Left forelimb (tissue), 1 donor: Measurements from ENCODE around the gene TM4SF18.
"Not testable (repeated sequence)": the region's sequence is repeated elsewhere in the genome, so short reads cannot be mapped to it uniquely, and the experiment has no call there.

ENCODE experiments used
- DNase-seq: peaks from one replicate; pipeline ENCODE4 v3.0.0-alpha.2; 2018; ENCODE audit warnings: low spot score

The TM4SF18 gene, protein sequence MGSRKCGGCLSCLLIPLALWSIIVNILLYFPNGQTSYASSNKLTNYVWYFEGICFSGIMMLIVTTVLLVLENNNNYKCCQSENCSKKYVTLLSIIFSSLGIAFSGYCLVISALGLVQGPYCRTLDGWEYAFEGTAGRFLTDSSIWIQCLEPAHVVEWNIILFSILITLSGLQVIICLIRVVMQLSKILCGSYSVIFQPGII

DNA sequence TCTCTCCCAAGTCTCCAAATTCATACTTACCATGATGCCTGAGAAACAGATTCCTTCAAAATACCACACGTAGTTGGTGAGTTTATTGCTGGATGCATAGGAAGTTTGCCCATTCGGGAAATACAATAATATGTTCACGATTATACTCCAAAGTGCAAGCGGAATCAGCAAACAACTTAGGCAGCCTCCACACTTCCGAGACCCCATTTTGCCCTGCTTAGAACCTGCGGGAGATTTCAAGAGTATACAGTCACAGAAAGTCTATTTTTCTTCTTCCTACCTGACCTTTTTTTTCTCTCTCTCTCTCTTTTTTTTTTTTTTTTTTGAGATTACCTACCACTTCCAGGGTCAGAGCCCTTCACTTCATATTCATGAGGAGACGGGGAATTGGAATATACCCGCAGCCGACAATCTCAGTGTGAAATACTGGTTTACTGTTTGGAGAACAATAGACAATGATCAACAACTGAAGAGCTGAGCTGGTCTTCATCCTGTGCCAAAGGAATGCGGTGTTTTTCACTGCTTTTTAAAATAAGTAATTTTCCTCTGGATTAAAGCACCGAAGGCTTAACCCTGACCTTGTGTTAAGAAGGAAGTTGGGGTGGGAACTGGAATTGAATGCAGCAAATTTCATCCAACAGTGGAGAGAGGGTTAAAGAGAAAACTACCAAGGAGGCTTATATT, at the start of gene TM4SF18:
Gene TM4SF18, minus strand, starts transcription at position 461 of the 684 bp plus-strand sequence. Its CDS starts 254 bp downstream, at position 207.
- DNase-seq, result no peak

DNA sequence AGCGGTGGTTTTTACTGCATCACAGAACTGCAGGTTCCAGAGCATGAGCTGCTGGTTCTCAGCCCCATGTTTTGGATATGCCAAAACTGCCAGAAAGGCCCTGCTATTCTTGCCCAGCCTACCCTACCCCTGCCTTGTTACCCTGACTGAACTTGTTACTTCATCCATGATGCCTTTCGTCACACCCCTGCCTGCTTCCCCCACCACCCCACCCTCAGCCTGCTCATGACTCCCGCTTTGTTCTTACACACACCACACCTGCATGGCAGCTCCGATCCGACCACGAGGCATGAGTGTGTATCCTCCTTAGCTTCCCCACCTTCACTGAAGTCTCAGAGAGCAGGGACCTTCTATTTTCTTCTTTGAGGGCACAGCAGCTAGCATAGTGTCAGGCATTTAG, 49.1 kb upstream of the TM4SF18 start:
- no peak for DNase-seq

- DNase-seq, result no peak
Measured at GRCh38 chr3:149382101-149382467, 48.6 kb upstream of the TM4SF18 start.

GRCh38 chr3:149381173-149382100, 48.0 kb upstream of the TM4SF18 start:
- DNase-seq, result no peak

GRCh38 chr3:149380220-149380619, 46.8 kb upstream of the TM4SF18 start:
- not testable (repeated sequence) for DNase-seq

- no peak for DNase-seq
Measured at GRCh38 chr3:149378478-149379309, 45.3 kb upstream of the TM4SF18 start.

DNA sequence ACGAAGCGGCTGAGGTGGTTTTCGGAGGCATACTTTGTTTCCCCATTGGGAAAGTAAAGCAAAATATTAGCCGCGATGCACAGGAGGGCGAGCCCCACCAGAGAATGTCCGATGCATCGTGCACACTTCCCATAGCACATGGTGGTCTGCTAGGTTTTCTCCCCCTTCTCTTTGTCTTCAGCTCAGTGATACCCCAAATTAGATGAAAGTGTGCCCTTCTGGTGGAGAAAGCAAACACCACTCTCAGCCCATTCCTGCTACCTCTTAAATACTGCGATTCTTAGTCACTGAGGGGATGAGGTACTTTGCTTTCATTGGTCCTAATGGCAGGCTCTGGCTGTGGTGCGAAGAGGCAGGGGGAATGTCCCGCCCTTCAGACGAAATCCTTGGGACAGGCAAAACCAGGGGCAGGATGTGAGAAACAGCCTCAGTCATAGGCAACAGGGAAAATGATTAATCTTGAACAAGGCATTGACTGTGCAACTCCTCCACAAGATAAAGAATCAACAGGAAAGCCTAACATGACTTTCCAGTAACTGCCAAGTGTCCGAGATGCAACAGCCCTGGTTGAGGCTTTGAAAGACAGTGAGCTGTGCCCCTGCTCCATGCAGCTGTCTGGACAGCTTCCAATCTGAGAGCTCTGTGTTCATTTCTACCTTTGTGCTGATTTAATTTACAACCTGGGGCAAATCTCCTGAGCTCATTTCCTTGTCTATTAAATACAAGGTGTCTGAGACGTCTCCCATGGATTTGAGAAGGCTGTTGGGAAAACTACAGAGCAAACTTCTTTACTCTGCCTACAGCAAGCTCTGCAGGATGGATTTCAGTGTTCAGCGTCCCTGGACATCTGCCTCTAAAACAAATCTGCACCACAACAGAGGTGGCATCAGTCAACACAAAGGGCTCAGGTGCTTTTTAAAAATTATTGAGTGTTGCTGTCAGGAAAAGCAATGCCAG, 44.2 kb upstream of the TM4SF18 start, which contains the start of gene TM4SF1:
Gene TM4SF1, minus strand, starts transcription at position 242 of the 957 bp plus-strand sequence. Its CDS starts 102 bp downstream, at position 140.
- no peak for DNase-seq

DNA sequence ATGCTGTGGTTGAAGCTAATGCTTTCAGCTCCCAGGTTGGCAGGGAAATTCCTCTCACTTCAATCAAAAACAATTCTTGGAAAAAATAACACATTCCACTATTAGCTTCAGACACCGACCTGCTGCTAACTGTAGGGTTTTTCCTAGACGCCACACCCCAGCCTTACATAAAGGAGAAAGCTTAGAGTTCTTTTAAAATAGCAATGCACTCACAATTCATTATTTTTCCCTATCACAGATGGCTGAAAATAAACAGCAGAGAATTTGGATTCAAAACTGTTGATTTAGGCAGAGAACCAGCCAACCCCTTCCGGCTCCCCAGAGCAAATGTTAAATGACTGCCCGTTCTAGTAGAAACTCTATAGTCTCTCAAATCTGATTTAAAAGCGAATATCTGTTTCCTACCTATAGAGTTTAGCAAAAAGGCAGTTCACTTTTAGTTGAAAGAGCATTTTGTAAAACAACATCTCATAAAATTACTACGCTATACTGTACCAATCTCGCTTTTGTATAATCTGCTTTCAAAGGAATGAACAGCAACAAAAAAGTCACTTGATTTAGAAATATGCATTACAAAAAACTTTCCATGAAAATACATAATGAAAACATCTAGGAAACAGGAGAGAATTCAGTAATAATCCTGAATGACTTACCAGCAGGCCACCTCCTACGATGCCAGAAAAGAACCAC, 43.4 kb upstream of the TM4SF18 start:
- no peak for DNase-seq

- DNase-seq, result no peak
Measured at GRCh38 chr3:149375501-149376196, 42.2 kb upstream of the TM4SF18 start.

DNA sequence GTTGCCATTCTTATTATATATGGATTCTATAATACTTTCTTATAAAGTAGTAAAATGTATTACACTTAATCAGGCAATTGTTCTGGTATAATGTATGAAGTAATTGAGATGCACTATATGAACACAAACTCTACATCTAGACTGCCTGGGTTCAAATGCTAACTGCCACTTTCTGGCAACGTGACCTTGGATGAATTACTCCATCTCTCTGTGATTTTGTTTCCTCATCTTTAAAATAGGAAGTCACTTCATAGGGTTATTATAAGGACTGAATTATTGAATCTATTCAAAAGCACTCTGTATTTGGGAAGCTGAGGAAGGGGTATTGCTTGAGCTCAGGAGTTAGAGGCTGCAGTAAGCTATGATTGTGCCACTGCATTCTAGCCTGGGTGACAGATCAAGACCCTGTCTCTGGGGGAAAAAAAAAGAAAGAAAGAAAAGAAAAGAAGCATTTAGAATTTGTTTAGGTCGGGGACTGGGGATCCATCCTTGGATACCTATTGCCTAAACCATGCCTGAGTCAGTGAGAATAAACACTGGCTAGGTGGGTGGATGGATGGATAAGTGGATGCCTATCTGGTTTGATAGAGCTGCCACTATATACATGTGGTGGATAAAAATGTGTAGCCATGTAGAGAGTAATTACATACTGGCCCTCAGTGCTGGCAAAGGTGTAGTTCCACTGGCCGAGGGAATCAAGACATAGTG, 41.5 kb upstream of the TM4SF18 start:
- DNase-seq, result no peak

GRCh38 chr3:149374391-149374790, 41.0 kb upstream of the TM4SF18 start:
- DNase-seq, result no peak

GRCh38 chr3:149373235-149374125, 40.0 kb upstream of the TM4SF18 start:
- DNase-seq, result no peak

- DNase-seq, result no peak
Measured at GRCh38 chr3:149371723-149372114, 38.3 kb upstream of the TM4SF18 start.

DNA sequence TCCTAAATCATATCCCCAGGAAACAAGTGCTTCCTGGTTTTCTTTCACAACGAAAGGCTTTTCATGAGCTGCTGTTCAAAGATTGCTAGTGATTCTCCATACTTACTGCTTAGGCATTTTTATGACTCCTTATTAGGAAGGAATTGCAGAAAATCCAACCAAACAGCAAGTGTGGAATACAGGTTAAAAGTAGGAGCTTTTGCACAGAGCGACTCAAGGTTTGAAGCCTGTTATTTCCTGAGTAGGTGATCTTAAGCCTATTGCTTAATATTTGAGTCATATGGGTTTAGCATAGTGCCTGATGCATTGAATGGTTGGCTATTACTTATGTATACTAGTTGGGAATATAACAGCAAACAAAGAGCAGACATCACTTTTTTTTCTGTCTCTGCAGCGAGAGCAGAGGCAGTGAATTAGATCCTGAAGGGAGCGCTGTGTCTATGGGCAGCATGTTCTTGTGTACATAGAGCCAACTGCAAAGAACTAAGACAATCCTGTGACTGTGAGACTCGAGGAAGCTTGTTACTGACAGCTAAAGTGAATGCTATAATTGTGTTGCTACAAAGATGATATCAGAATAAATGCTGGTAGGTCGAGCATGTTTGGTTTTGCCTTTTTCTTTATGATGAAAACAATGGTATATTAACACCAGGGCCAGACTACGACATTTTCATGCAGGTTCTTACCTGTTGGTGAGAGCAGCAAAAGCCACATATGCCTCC, 37.7 kb upstream of the TM4SF18 start:
- DNase-seq, result no peak

DNA sequence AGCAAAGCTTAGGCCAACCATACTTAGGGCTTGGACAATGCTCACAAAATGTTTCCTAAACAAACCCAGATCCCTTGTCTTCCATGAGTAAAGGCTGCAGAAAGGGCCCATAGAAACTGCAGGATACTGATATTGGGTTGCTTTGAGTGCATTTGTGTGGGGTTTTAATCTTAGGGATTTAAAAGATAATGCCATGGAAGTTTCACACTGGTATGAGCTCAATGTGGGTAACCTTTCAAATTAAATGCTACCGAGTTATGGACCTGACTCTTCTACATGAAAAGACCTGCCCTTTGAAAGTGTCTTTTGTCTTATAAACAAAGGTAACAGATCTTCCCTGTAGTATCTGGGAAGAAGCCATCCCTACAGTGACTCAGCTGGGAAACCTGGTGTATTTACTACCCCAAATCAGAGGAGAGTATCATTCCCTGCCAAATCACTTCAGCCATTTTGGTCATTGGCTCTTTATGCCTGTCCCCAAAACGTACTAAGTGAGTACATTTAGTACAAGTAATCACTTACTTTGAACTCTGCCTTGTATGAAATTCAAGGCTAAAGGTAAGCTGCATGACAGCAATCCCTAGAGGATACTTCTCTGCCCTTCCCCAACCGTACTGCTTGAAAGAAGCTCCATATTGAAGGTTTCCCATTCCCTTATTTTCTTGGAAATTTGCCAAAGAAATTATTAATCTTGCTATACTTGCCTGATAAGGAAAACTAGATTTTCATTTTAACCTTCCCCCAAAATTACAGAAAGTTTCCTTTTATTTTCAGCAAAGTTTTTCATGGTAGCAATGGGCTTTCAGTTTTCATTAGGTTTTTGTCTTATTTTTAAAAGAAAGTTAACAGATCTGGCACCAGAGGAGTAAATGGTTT, 36.8 kb upstream of the TM4SF18 start:
- DNase-seq, result no peak
